ENCODE measurements around the gene CYTH4.

The CYTH4 gene

GRCh38 chr22:37267135-37267587, 15.1 kb upstream of the CYTH4 start:
- H3K27ac ChIP-seq: no peak overlapping the region
- TF ChIP-seq CTCF (IDR thresholded peaks at IDR 0.05) (peak; percentile 94), ZFX (IDR thresholded peaks at IDR 0.05; ENCODE audit: borderline replicate concordance) (no peak)

DNA sequence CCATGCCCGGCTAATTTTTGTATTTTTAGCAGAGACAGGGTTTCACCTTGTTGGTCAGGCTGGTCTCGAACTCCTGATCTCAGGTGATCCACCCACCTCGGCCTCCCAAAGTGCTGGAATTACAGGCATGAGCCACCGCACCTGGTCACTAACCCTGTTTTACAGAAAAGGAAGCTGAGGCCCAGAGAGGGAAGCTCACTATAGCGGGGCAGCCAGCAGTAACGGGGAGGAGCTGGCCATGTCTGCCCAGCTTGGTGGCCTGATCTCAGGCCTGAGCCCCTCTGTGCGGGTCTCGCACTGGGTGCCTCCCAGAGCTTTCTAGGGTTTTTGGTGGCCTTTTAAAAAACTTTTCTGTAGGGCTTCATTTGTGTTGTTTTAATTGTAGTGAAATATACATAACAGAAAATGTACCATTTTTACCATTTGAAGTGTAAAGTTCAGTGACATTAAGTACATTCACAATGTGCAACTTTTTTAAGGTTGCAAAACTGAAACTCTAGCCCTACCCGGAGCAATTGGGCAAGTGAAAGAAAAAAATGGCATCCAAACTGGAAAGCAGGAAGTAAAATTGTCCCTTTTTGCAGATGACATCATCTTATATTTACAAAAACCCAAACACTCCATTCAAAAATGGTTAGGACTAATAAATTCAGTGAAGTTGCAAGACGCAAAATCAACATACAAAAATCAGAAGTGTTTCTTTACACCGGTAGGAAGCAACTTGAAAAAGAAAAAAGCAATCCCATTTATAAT, 14.5 kb upstream of the CYTH4 start:
- TF ChIP-seq ZFX (IDR thresholded peaks at IDR 0.05; ENCODE audit: borderline replicate concordance) (no peak), CTCF (IDR thresholded peaks at IDR 0.05) (no peak)
- H3K27ac ChIP-seq: no peak overlapping the region

DNA sequence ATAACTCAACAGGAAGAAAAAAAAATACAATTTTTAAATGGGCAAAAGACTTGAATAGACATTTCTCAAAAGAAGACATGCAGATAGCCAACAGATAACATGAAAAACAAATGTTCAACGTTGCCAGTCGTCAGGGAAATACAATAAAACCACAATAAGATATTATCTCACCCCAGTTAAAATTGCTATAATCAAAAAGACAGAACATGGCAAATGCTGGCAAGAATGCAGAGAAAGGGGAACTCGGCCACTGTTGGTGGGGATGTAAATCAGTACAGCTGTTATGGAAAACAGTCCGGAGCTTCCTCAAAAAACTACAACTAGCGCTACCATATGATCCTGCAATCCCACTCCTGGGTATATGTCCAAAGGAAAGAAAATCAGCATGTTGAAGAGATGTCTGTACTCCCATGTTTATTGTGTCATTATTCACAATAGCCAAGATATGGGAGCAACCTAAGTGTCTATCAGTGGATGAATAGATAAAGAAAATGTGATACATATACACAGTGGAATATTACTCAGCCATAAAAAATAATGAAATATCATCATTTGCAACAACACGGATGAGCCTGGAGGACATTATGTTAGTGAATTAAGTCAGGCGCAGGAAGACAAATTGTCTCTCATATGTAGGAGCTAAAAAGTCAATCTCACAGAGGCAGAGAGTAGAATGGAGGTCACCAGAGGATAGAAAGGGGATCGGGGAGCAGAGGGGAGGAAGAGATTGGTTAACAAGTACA, 12.2 kb upstream of the CYTH4 start:
- TF ChIP-seq ZFX (IDR thresholded peaks at IDR 0.05; ENCODE audit: borderline replicate concordance) (no peak), CTCF (IDR thresholded peaks at IDR 0.05) (no peak)
- no peak overlapping the region for H3K27ac ChIP-seq

GRCh38 chr22:37270928-37271650, 11.2 kb upstream of the CYTH4 start:
- TF ChIP-seq ZFX (IDR thresholded peaks at IDR 0.05; ENCODE audit: borderline replicate concordance) (no peak), CTCF (IDR thresholded peaks at IDR 0.05) (no peak)
- no peak overlapping the region for H3K27ac ChIP-seq

GRCh38 chr22:37273126-37273845, 9.0 kb upstream of the CYTH4 start:
- no peak overlapping the region for H3K27ac ChIP-seq

GRCh38 chr22:37273846-37274225, 8.5 kb upstream of the CYTH4 start:
- H3K27ac ChIP-seq: no peak overlapping the region
- TF ChIP-seq CTCF (IDR thresholded peaks at IDR 0.05) (no peak), ZFX (IDR thresholded peaks at IDR 0.05; ENCODE audit: borderline replicate concordance) (no peak)

More at GRCh38 chr22:37273126-37273845, 9.0 kb upstream of the CYTH4 start:
- TF ChIP-seq ZFX (IDR thresholded peaks at IDR 0.05; ENCODE audit: borderline replicate concordance): no peak
- TF ChIP-seq CTCF (IDR thresholded peaks at IDR 0.05): no peak

Data from 22Rv1 (cell line).